ENCODE data around the gene WDR89.
"Not testable (repeated sequence)": the region's sequence is repeated elsewhere in the genome, so short reads cannot be mapped to it uniquely, and the experiment has no call there.

WDR89 gene

GRCh38 chr14:63670692-63671091, 29.0 kb upstream of the WDR89 start:
- TF ChIP-seq CTCF (IDR thresholded peaks at IDR 0.05; ENCODE audit: insufficient read depth, low read length, missing control alignments) = no peak
- no peak overlapping the region for H3K4me3 ChIP-seq (ENCODE audit: low read depth, low read length)
- DNase-seq (ENCODE audit: low read depth, low spot score) = no peak
- CTCF ChIA-PET = no interaction called here
- POLR2A ChIA-PET = no interaction called here

- POLR2A ChIA-PET = no interaction called here
- TF ChIP-seq CTCF (IDR thresholded peaks at IDR 0.05; ENCODE audit: insufficient read depth, low read length, missing control alignments) = no peak
- CTCF ChIA-PET = no interaction called here
- DNase-seq (ENCODE audit: low read depth, low spot score) = no peak
- H3K4me3 ChIP-seq (ENCODE audit: low read depth, low read length) = no peak overlapping the region
Observed at GRCh38 chr14:63666335-63666734, 24.7 kb upstream of the WDR89 start.

GRCh38 chr14:63663428-63664341, 22.0 kb upstream of the WDR89 start:
- DNase-seq (ENCODE audit: low read depth, low spot score) = no peak
- CTCF ChIA-PET = no interaction called here
- TF ChIP-seq CTCF (IDR thresholded peaks at IDR 0.05; ENCODE audit: insufficient read depth, low read length, missing control alignments) = no peak
- no peak overlapping the region for H3K4me3 ChIP-seq (ENCODE audit: low read depth, low read length)
- POLR2A ChIA-PET = no interaction called here

GRCh38 chr14:63662776-63663175, 21.1 kb upstream of the WDR89 start:
- POLR2A ChIA-PET = no interaction called here
- CTCF ChIA-PET = no interaction called here

GRCh38 chr14:63661881-63662280, 20.2 kb upstream of the WDR89 start:
- POLR2A ChIA-PET; DNase-seq (ENCODE audit: low read depth, low spot score); H3K4me3 ChIP-seq (ENCODE audit: low read depth, low read length): not testable (repeated sequence)
- CTCF ChIA-PET = interaction anchor here (1.2 kb wide), 1 partner anchor 108 kb away, joined by 3 read pairs; no protein-coding TSS in a partner anchor

More at GRCh38 chr14:63662776-63663175, 21.1 kb upstream of the WDR89 start:
- H3K4me3 ChIP-seq (ENCODE audit: low read depth, low read length) = no peak overlapping the region
- TF ChIP-seq CTCF (IDR thresholded peaks at IDR 0.05; ENCODE audit: insufficient read depth, low read length, missing control alignments) = no peak
- DNase-seq (ENCODE audit: low read depth, low spot score) = no peak

- ChIA-PET POLR2A (no interaction called here), CTCF (no interaction called here)
- TF ChIP-seq CTCF (IDR thresholded peaks at IDR 0.05; ENCODE audit: insufficient read depth, low read length, missing control alignments) = no peak
- no peak overlapping the region for H3K4me3 ChIP-seq (ENCODE audit: low read depth, low read length)
- DNase-seq (ENCODE audit: low read depth, low spot score) = no peak
Observed at GRCh38 chr14:63659726-63660125, 18.1 kb upstream of the WDR89 start.

- POLR2A ChIA-PET = no interaction called here
- H3K4me3 ChIP-seq (ENCODE audit: low read depth, low read length) = no peak overlapping the region
- no peak for TF ChIP-seq CTCF (IDR thresholded peaks at IDR 0.05; ENCODE audit: insufficient read depth, low read length, missing control alignments)
- CTCF ChIA-PET = no interaction called here
- no peak for DNase-seq (ENCODE audit: low read depth, low spot score)
Observed at GRCh38 chr14:63656194-63656593, 14.5 kb upstream of the WDR89 start.

Measured in AG04449 (cell line).